Measurements from ENCODE around the gene ZNF445. TPM values are rescaled to one million over a fixed set of nuclear protein-coding genes. Genes with fewer than 3 reads are reported as not detected.
A peak's percentile ranks its signal among the peaks of the same experiment; 100 is the strongest.
"Not testable (repeated sequence)": the region's sequence is repeated elsewhere in the genome, so short reads cannot be mapped to it uniquely, and the experiment has no call there.

ZNF445 gene
- total RNA-seq, 4 donors from 2014 or later = 5.4 to 17.3 (median 10.5) TPM

DNA sequence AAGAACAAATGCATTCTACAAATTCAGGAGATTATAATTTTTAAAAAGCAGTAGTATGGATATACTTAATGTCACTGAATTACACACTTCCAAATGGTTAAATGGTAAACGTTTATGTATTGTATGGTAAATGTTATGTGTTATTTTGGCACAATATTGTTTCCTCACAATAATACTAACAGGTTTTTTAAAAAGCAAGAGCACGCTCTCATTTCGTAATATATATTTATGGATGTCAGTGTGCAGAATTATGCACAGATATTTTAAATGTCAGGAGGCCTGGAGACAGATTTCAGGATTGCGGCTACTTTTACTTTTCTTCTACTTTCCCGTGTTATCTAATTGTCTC lies 533 bp downstream of the ZNF445 start:
- TF ChIP-seq, protein P1, sequence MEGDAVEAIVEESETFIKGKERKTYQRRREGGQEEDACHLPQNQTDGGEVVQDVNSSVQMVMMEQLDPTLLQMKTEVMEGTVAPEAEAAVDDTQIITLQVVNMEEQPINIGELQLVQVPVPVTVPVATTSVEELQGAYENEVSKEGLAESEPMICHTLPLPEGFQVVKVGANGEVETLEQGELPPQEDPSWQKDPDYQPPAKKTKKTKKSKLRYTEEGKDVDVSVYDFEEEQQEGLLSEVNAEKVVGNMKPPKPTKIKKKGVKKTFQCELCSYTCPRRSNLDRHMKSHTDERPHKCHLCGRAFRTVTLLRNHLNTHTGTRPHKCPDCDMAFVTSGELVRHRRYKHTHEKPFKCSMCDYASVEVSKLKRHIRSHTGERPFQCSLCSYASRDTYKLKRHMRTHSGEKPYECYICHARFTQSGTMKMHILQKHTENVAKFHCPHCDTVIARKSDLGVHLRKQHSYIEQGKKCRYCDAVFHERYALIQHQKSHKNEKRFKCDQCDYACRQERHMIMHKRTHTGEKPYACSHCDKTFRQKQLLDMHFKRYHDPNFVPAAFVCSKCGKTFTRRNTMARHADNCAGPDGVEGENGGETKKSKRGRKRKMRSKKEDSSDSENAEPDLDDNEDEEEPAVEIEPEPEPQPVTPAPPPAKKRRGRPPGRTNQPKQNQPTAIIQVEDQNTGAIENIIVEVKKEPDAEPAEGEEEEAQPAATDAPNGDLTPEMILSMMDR (IDR thresholded peaks at IDR 0.05) = no peak
- no peak for TF ChIP-seq POLR2A (IDR thresholded peaks at IDR 0.05)
- peaks cover 0 to 19% (median 8%) of the 10 kb centered on the region in 4 donors for H3K4me1 ChIP-seq
- H3K27me3 ChIP-seq = no peaks in the 10 kb centered on the region
- no peaks in the 10 kb centered on the region for H3K36me3 ChIP-seq
- no peaks in the 10 kb centered on the region for H3K9me3 ChIP-seq
- no peak for DNase-seq
- peak overlapping the region; percentile 72 to 97 (median 89) for H3K4me3 ChIP-seq
- peak overlapping the region in 3 of 4 donors; percentile 75 to 84 (median 84) for H3K27ac ChIP-seq

- Histone ChIP-seq H3K4me3 (peak overlapping the region in 3 of 4 donors; percentile 1 to 97 (median 72)), H3K27me3 (no peaks in the 10 kb centered on the region), H3K27ac (no peak overlapping the region), H3K36me3 (no peaks in the 10 kb centered on the region), H3K4me1 (peaks cover 0 to 19% (median 8%) of the 10 kb centered on the region in 4 donors), H3K9me3 (no peaks in the 10 kb centered on the region)
- TF ChIP-seq POLR2A (IDR thresholded peaks at IDR 0.05) = no peak
- TF ChIP-seq, protein P1 (IDR thresholded peaks at IDR 0.05) = no peak
- DNase-seq = no peak
These were observed 1.3 kb downstream of the ZNF445 start for GRCh38 chr3:44476181-44476611.

DNA sequence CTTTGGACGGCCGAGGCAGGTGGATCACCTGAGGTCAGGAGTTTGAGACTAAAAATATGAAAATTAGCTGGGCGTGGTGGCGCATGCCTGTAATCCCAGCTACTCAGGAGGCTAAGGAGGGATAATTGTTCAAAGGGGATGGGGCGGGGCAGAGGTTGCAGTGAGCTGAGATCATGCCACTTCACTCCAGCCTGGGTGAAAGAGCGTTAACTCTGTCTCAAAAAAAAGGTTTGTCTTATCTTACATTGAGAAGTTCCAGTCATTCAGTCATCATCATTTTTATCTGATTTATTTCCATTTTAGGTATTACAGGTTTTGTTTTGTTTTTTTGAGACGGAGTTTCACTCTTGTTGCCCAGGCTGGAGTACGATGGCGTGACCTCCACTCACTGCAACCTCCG lies 2.6 kb downstream of the ZNF445 start:
- not testable (repeated sequence) for H3K36me3 ChIP-seq, H3K27ac ChIP-seq, DNase-seq, H3K9me3 ChIP-seq, H3K27me3 ChIP-seq, H3K4me3 ChIP-seq
- H3K4me1 ChIP-seq = peaks cover 0 to 19% (median 8%) of the 10 kb centered on the region in 4 donors

GRCh38 chr3:44470430-44470829 lies 7.0 kb downstream of the ZNF445 start:
- Histone ChIP-seq H3K27ac (no peak overlapping the region), H3K4me1 (peaks cover 0 to 5% (median 0%) of the 10 kb centered on the region in 4 donors), H3K9me3 (no peaks in the 10 kb centered on the region), H3K4me3 (no peak overlapping the region), H3K27me3 (no peaks in the 10 kb centered on the region), H3K36me3 (peaks cover 0 to 9% (median 0%) of the 10 kb centered on the region in 3 donors)
- DNase-seq = no peak
- TF ChIP-seq, protein P1 (IDR thresholded peaks at IDR 0.05) = no peak
- no peak for TF ChIP-seq POLR2A (IDR thresholded peaks at IDR 0.05)

GRCh38 chr3:44469914-44470313 lies 7.6 kb downstream of the ZNF445 start:
- H3K4me1 ChIP-seq = peaks cover 0 to under 1% (median 0%) of the 10 kb centered on the region in 4 donors
- no peak overlapping the region for H3K4me3 ChIP-seq
- no peaks in the 10 kb centered on the region for H3K27me3 ChIP-seq
- no peak for DNase-seq
- no peak overlapping the region for H3K27ac ChIP-seq
- H3K9me3 ChIP-seq = no peaks in the 10 kb centered on the region
- TF ChIP-seq, protein P1 (IDR thresholded peaks at IDR 0.05) = no peak
- TF ChIP-seq POLR2A (IDR thresholded peaks at IDR 0.05) = no peak
- H3K36me3 ChIP-seq = peaks cover 0 to 9% (median 0%) of the 10 kb centered on the region in 3 donors

GRCh38 chr3:44468572-44469520 lies 8.6 kb downstream of the ZNF445 start:
- TF ChIP-seq POLR2A (IDR thresholded peaks at IDR 0.05) = no peak
- TF ChIP-seq, protein P1 (IDR thresholded peaks at IDR 0.05) = no peak

DNA sequence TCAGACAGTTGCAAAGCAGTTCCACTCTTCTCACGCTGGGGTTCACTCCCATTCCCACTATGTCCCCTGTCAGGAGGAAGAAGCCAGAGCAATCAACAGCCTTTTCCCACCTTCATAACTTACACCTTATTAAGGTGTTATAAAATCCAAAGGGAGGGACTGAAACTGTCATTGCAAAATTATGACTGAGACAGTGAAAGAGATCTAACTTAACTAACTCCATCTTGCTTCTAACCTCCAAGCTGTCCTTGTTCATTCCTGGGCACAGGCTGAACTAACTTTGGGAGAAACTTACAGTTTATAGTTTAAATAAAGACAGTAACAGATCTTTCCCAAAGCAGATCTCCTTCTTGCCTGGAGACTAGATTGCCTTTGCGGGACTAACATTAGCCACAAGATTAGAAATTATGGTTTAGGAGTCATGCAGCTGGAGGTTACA lies 9.4 kb downstream of the ZNF445 start:
- DNase-seq = not testable (repeated sequence)

More at GRCh38 chr3:44468572-44469520, 8.6 kb downstream of the ZNF445 start:
- H3K27ac ChIP-seq = no peak overlapping the region
- peaks cover 0 to 16% (median 0%) of the 10 kb centered on the region in 3 donors for H3K36me3 ChIP-seq
- H3K9me3 ChIP-seq = no peaks in the 10 kb centered on the region
- no peaks in the 10 kb centered on the region for H3K27me3 ChIP-seq
- no peaks in the 10 kb centered on the region for H3K4me1 ChIP-seq
- H3K4me3 ChIP-seq = no peak overlapping the region
- DNase-seq = no peak

More for the DNA sequence above, 9.4 kb downstream of the ZNF445 start:
- not testable (repeated sequence) for H3K4me1 ChIP-seq, H3K4me3 ChIP-seq, H3K9me3 ChIP-seq, H3K27me3 ChIP-seq, H3K27ac ChIP-seq
- H3K36me3 ChIP-seq = peaks cover 0 to 22% (median 0%) of the 10 kb centered on the region in 3 donors

All from Peyer's patch (tissue), 4 donors.